Prostate gland (tissue), 2 donors: ENCODE data around the gene FRMD4A.
"Not testable (repeated sequence)": the region's sequence is repeated elsewhere in the genome, so short reads cannot be mapped to it uniquely, and the experiment has no call there.

Source experiments
- CTCF ChIP-seq, 4 experiments: fragments of 200-600 bp in 2 of 4; fragments of 450-650 bp in 2 of 4; sonication (generic) in 2 of 4; IDR thresholded peaks; 1 replicate in 3 of 4; 2 replicates in 1 of 4; pipeline ENCODE4 v1.5.1; 2016 to 2019; ENCODE audit warnings: antibody characterized with exemption in 4 of 4, mild to moderate bottlenecking in 2 of 4, moderate library complexity in 2 of 4
- POLR2AphosphoS5 ChIP-seq: sonication (generic); formaldehyde crosslinking; IDR thresholded peaks from one replicate; pipeline ENCODE4 v1.6.1; 2017; ENCODE audit warnings: antibody characterized with exemption

GRCh38 chr10:14135196-14135595 lies 195.5 kb downstream of the FRMD4A start:
- not testable (repeated sequence) for TF ChIP-seq CTCF (IDR thresholded peaks at IDR 0.05); POLR2AphosphoS5
